Measurements from ENCODE around the gene AFDN. TPM values are rescaled to one million over a fixed set of nuclear protein-coding genes. Genes with fewer than 3 reads are reported as not detected.

The AFDN gene
- polyA plus RNA-seq, 3 donors, result 186 to 250 (median 186) TPM

- no peak for DNase-seq (ENCODE audit: extremely low read depth in 1 of 11, low read depth in 9 of 11, low spot score in 4 of 11)
These were observed 21.2 kb upstream of the AFDN start for GRCh38 chr6:167805349-167806060.

GRCh38 chr6:167806061-167806700 lies 20.5 kb upstream of the AFDN start:
- no peak for DNase-seq (ENCODE audit: extremely low read depth in 1 of 11, low read depth in 9 of 11, low spot score in 4 of 11)

- DNase-seq (ENCODE audit: extremely low read depth in 1 of 11, low read depth in 9 of 11, low spot score in 4 of 11), result no peak
These were observed 19.5 kb upstream of the AFDN start for GRCh38 chr6:167807200-167807599.

- no peak for DNase-seq (ENCODE audit: extremely low read depth in 1 of 11, low read depth in 9 of 11, low spot score in 4 of 11)
These were observed 19.0 kb upstream of the AFDN start for GRCh38 chr6:167807756-167808155.

GRCh38 chr6:167811040-167811439 lies 15.7 kb upstream of the AFDN start:
- DNase-seq (ENCODE audit: extremely low read depth in 1 of 11, low read depth in 9 of 11, low spot score in 4 of 11), result no peak

GRCh38 chr6:167811442-167812087 lies 15.1 kb upstream of the AFDN start:
- no peak for DNase-seq (ENCODE audit: extremely low read depth in 1 of 11, low read depth in 9 of 11, low spot score in 4 of 11)

GRCh38 chr6:167812088-167812487 lies 14.6 kb upstream of the AFDN start:
- no peak for DNase-seq (ENCODE audit: extremely low read depth in 1 of 11, low read depth in 9 of 11, low spot score in 4 of 11)

- no peak for DNase-seq (ENCODE audit: extremely low read depth in 1 of 11, low read depth in 9 of 11, low spot score in 4 of 11)
These were observed 11.3 kb upstream of the AFDN start for GRCh38 chr6:167815296-167815980.

- no peak for DNase-seq (ENCODE audit: extremely low read depth in 1 of 11, low read depth in 9 of 11, low spot score in 4 of 11)
These were observed 9.7 kb upstream of the AFDN start for GRCh38 chr6:167817016-167817415.

- no peak for DNase-seq (ENCODE audit: extremely low read depth in 1 of 11, low read depth in 9 of 11, low spot score in 4 of 11)
These were observed 9.0 kb upstream of the AFDN start for GRCh38 chr6:167817729-167818128.

GRCh38 chr6:167819576-167819975 lies 7.1 kb upstream of the AFDN start:
- no peak for DNase-seq (ENCODE audit: extremely low read depth in 1 of 11, low read depth in 9 of 11, low spot score in 4 of 11)

- no peak for DNase-seq (ENCODE audit: extremely low read depth in 1 of 11, low read depth in 9 of 11, low spot score in 4 of 11)
These were observed 6.0 kb upstream of the AFDN start for GRCh38 chr6:167820681-167821080.

GRCh38 chr6:167824591-167825331 lies 1.9 kb upstream of the AFDN start:
- DNase-seq (ENCODE audit: extremely low read depth in 1 of 11, low read depth in 9 of 11, low spot score in 4 of 11), result no peak

GRCh38 chr6:167825332-167826229 lies 1.1 kb upstream of the AFDN start:
- DNase-seq (ENCODE audit: extremely low read depth in 1 of 11, low read depth in 9 of 11, low spot score in 4 of 11), result peak in 1 of 11 donors; percentile 48

GRCh38 chr6:167826230-167826895 lies 348 bp upstream of the AFDN start:
- DNase-seq (ENCODE audit: extremely low read depth in 1 of 11, low read depth in 9 of 11, low spot score in 4 of 11), result no peak

- DNase-seq (ENCODE audit: extremely low read depth in 1 of 11, low read depth in 9 of 11, low spot score in 4 of 11), result no peak
These were observed 1.0 kb downstream of the AFDN start for GRCh38 chr6:167827583-167828324.

GRCh38 chr6:167828325-167828956 lies 1.7 kb downstream of the AFDN start:
- no peak for DNase-seq (ENCODE audit: extremely low read depth in 1 of 11, low read depth in 9 of 11, low spot score in 4 of 11)
